Fibroblast of lung (primary cell): ENCODE data around the gene KCTD3.

Source experiments
- EZH2 ChIP-seq: IDR thresholded peaks from 2 replicates; pipeline ENCODE4 v1.5.1; 2012; ENCODE audit warnings: low read length, control low read depth, mild to moderate bottlenecking; ENCODE audit errors: missing control alignments
- TF ChIP-seq, protein P1 (sequence below), 2 donors: IDR thresholded peaks in 1 of 2; conservative IDR thresholded peaks in 1 of 2; 1 replicate in 1 of 2; 2 replicates in 1 of 2; pipeline ENCODE4 v1.5.1; 2011 to 2012; ENCODE audit warnings: low read length in 2 of 2, control low read depth in 1 of 2, inconsistent platforms in 1 of 2, low read depth in 1 of 2, mild to moderate bottlenecking in 1 of 2

DNA sequence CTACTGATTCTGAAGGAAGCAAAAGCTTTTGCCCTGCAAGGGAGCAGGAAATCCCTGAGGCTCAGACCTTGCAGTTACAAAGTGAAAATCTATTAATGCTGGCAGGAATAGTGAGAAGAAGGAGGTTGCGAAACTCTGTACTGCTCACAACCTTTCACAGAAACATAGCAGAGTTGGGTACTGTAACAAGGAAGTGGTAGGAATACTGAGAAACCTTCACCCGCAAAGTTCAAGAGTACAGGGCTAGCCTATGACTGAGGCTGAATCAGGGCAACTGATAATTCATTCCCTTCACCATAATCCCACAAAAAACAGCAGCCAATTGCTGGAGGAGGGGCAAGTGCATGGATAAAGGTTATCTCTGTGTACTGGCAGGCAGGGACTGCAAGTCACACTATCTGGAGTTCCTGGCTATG lies 23.9 kb upstream of the KCTD3 start:
- no peak for TF ChIP-seq EZH2
- TF ChIP-seq, protein P1, sequence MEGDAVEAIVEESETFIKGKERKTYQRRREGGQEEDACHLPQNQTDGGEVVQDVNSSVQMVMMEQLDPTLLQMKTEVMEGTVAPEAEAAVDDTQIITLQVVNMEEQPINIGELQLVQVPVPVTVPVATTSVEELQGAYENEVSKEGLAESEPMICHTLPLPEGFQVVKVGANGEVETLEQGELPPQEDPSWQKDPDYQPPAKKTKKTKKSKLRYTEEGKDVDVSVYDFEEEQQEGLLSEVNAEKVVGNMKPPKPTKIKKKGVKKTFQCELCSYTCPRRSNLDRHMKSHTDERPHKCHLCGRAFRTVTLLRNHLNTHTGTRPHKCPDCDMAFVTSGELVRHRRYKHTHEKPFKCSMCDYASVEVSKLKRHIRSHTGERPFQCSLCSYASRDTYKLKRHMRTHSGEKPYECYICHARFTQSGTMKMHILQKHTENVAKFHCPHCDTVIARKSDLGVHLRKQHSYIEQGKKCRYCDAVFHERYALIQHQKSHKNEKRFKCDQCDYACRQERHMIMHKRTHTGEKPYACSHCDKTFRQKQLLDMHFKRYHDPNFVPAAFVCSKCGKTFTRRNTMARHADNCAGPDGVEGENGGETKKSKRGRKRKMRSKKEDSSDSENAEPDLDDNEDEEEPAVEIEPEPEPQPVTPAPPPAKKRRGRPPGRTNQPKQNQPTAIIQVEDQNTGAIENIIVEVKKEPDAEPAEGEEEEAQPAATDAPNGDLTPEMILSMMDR (conservative IDR thresholded peaks at IDR 0.05 in 1 of 2, IDR thresholded peaks at IDR 0.05 in 1 of 2; ENCODE audit: low read depth in 1 of 2, low read length in 2 of 2), result no peak
